IMR-90 (cell line): ENCODE data around the gene DCAF5. TPM values are rescaled to one million over a fixed set of nuclear protein-coding genes. Genes with fewer than 3 reads are reported as not detected.
A peak's percentile ranks its signal among the peaks of the same experiment; 100 is the strongest.
"Not testable (repeated sequence)": the region's sequence is repeated elsewhere in the genome, so short reads cannot be mapped to it uniquely, and the experiment has no call there.

Experiments
- ATAC-seq: fragments of 200-7000 bp; cut with Tn5 transposase; 2 replicates; pipeline ENCODE4 v1.9.1; 2020; ENCODE audit warnings: low read depth, mild to moderate bottlenecking, moderate library complexity
- BruUV-seq: library from RNA; stranded (reverse); fragments of 400-500 nt; replicated peaks from 2 replicates; lab custom pipeline; 2021; lab: Mats Ljungman, UMichigan
- CTCF ChIA-PET: fragments of 300-600 bp; formaldehyde crosslinking; extraction: SDS; loops from one replicate; lab custom pipeline; 2021; ENCODE audit warnings: antibody characterized with exemption; lab: Yijun Ruan, JAX
- POLR2A ChIA-PET: fragments of 300-600 bp; sonication (Branson Sonifier 250); formaldehyde crosslinking; loops from one replicate; lab custom pipeline; 2022; ENCODE audit warnings: antibody characterized with exemption; ENCODE audit not compliant: unreplicated experiment; lab: Charles Lee
- DNase-seq: peaks from one replicate; pipeline ENCODE4 v3.0.0; 2013
- H2AFZ ChIP-seq: replicated peaks from 2 replicates; pipeline ENCODE3; 2013; ENCODE audit warnings: low read length, mild to moderate bottlenecking; ENCODE audit not compliant: poor library complexity
- H2AK5ac ChIP-seq: 2 replicates; pipeline ENCODE4 v1.6.1; 2013; ENCODE audit warnings: low read depth, low read length, inconsistent platforms
- H2AK9ac ChIP-seq: replicated peaks from 2 replicates; pipeline ENCODE3; 2013; ENCODE audit warnings: mild to moderate bottlenecking, low read depth, low read length, moderate library complexity; ENCODE audit not compliant: poor library complexity
- H2BK120ac ChIP-seq: 2 replicates; pipeline ENCODE4 v1.6.1; 2013; ENCODE audit warnings: low read depth, low read length, inconsistent platforms
- H2BK15ac ChIP-seq: 3 replicates; pipeline ENCODE4 v1.6.1; 2013; ENCODE audit warnings: low read depth, low read length, inconsistent platforms
- H2BK20ac ChIP-seq: 2 replicates; pipeline ENCODE4 v1.6.1; 2013; ENCODE audit warnings: low read depth, mild to moderate bottlenecking, inconsistent platforms, low read length, moderate library complexity
- H2BK5ac ChIP-seq: 2 replicates; pipeline ENCODE4 v1.6.1; 2013; ENCODE audit warnings: mild to moderate bottlenecking, low read depth, low read length, inconsistent platforms; ENCODE audit not compliant: poor library complexity, severe bottlenecking
- H3K14ac ChIP-seq: replicated peaks from 2 replicates; pipeline ENCODE4 v1.6.1; 2013; ENCODE audit warnings: low read depth, low read length, inconsistent platforms
- H3K18ac ChIP-seq: 2 replicates; pipeline ENCODE4 v1.6.1; 2013; ENCODE audit warnings: low read depth, low read length, control low read depth
- H3K23ac ChIP-seq: 2 replicates; pipeline ENCODE4 v1.6.1; 2013; ENCODE audit warnings: low read depth, low read length, inconsistent platforms
- H3K27ac ChIP-seq: 2 replicates; pipeline ENCODE4 v1.5.1; 2013; ENCODE audit warnings: mild to moderate bottlenecking, control low read depth, low read length; ENCODE audit not compliant: insufficient read depth
- H3K27me3 ChIP-seq: 2 replicates; pipeline ENCODE4 v1.6.1; 2013; ENCODE audit warnings: low read length; ENCODE audit not compliant: control insufficient read depth, insufficient read depth
- H3K36me3 ChIP-seq: 2 replicates; pipeline ENCODE4 v1.6.1; 2013; ENCODE audit warnings: low read length, mixed read lengths; ENCODE audit not compliant: control insufficient read depth, insufficient read depth
- H3K4ac ChIP-seq: 2 replicates; pipeline ENCODE4 v1.6.1; 2013; ENCODE audit warnings: low read depth, low read length, inconsistent platforms
- H3K4me1 ChIP-seq: 2 replicates; pipeline ENCODE4 v1.6.1; 2013; ENCODE audit warnings: low read length, mixed read lengths; ENCODE audit not compliant: control insufficient read depth, insufficient read depth
- H3K4me2 ChIP-seq: 2 replicates; pipeline ENCODE4 v1.6.1; 2013; ENCODE audit warnings: low read depth, mild to moderate bottlenecking, control low read depth, low read length, moderate library complexity
- H3K4me3 ChIP-seq: 2 replicates; pipeline ENCODE4 v1.5.1; 2013; ENCODE audit warnings: low read depth, mild to moderate bottlenecking, control low read depth, low read length, moderate library complexity; ENCODE audit not compliant: insufficient read depth
- H3K56ac ChIP-seq: 2 replicates; pipeline ENCODE4 v1.6.1; 2013; ENCODE audit warnings: low read length, inconsistent platforms; ENCODE audit not compliant: insufficient read depth; ENCODE audit errors: extremely low read depth
- H3K79me1 ChIP-seq, 2 experiments: 2 replicates each; pipeline ENCODE4 v1.6.1; 2013; ENCODE audit warnings: low read length in 2 of 2, inconsistent platforms in 1 of 2, low read depth in 1 of 2
- H3K9ac ChIP-seq: 2 replicates; pipeline ENCODE4 v1.6.1; 2013; ENCODE audit warnings: low read depth, low read length, control low read depth
- H3K9me1 ChIP-seq: 2 replicates; pipeline ENCODE4 v1.6.1; 2013; ENCODE audit warnings: low read length, inconsistent platforms; ENCODE audit not compliant: insufficient read depth
- H3K9me3 ChIP-seq: 2 replicates; pipeline ENCODE4 v1.6.1; 2013; ENCODE audit warnings: low read length; ENCODE audit not compliant: control insufficient read depth, insufficient read depth
- H4K20me1 ChIP-seq: 2 replicates; pipeline ENCODE4 v1.6.1; 2013; ENCODE audit warnings: low read length, inconsistent platforms; ENCODE audit not compliant: insufficient read depth
- H4K5ac ChIP-seq: 2 replicates; pipeline ENCODE4 v1.6.1; 2013; ENCODE audit warnings: mild to moderate bottlenecking, low read depth, low read length, control low read depth
- H4K8ac ChIP-seq, 2 experiments: 2 replicates each; pipeline ENCODE4 v1.6.1; 2013; ENCODE audit warnings: low read depth in 2 of 2, low read length in 2 of 2, control low read depth in 1 of 2, inconsistent platforms in 1 of 2
- H4K91ac ChIP-seq: 2 replicates; pipeline ENCODE4 v1.6.1; 2013; ENCODE audit warnings: low read depth, low read length, inconsistent platforms; ENCODE audit not compliant: insufficient read depth
- MAZ ChIP-seq: IDR thresholded peaks from 2 replicates; pipeline ENCODE4 v1.6.1; 2012; ENCODE audit warnings: low read depth, mild to moderate bottlenecking, low read length, improper control_type of control experiment, moderate library complexity, borderline replicate concordance
- MXI1 ChIP-seq: IDR thresholded peaks from 2 replicates; pipeline ENCODE4 v1.6.1; 2012; ENCODE audit warnings: low read depth, mild to moderate bottlenecking, low read length, moderate library complexity, borderline replicate concordance
- NFE2L2 ChIP-seq: fragments of 150-350 bp; IDR thresholded peaks from 2 replicates; pipeline ENCODE4 v1.6.1; 2016; ENCODE audit warnings: low read depth, mild to moderate bottlenecking, low read length
- POLR2A ChIP-seq: IDR thresholded peaks from 2 replicates; pipeline ENCODE4 v1.6.1; 2012; ENCODE audit warnings: mild to moderate bottlenecking, low read depth, low read length
- RAD21 ChIP-seq: IDR thresholded peaks from 2 replicates; pipeline ENCODE4 v1.6.1; 2012; ENCODE audit warnings: low read length, improper control_type of control experiment
- RCOR1 ChIP-seq: IDR thresholded peaks from 2 replicates; pipeline ENCODE4 v1.6.1; 2012; ENCODE audit warnings: mild to moderate bottlenecking, low read length, improper control_type of control experiment; ENCODE audit not compliant: insufficient replicate concordance
- USF2 ChIP-seq: fragments of 150-350 bp; IDR thresholded peaks from 2 replicates; pipeline ENCODE4 v1.6.1; 2017; ENCODE audit warnings: mild to moderate bottlenecking, antibody characterized with exemption, low read length, low read depth
- WGBS, 2 experiments: methylation state at CpG; one replicate each; pipeline versions ENCODE4 v1.1.5 to v1.1.7; 2013; ENCODE audit warnings: missing lambda C conversion rate in 2 of 2; ENCODE audit not compliant: insufficient read length in 1 of 2; ENCODE audit errors: extremely low coverage in 2 of 2; 5-methylcytosine and 5-hydroxymethylcytosine counted together
- dilution Hi-C: fragments of 300-500 bp; cut with HindIII; formaldehyde crosslinking; loops from one replicate; pipeline ENCODE4 v1.14.3; 2018; ENCODE audit warnings: low sequenced_read_pairs; ENCODE audit not compliant: unreplicated experiment
- in situ Hi-C: fragments of 300-500 bp; cut with MboI; formaldehyde crosslinking; loops from 3 replicates; pipeline ENCODE4 v1.14.3; 2019; ENCODE audit warnings: low sequenced_read_pairs, inconsistent platforms, mixed read lengths
- intact Hi-C: fragments of 100-400 bp; cut with micrococcal nuclease; formaldehyde crosslinking; loops from 2 replicates; pipeline ENCODE4 v1.10.0; 2022
- polyA plus RNA-seq, 3 experiments: library from polyadenylated mRNA; depleted of rRNA; stranded (reverse); fragments of >200 nt; gene quantifications; 2 replicates each; pipeline ENCODE4 v1.2.3, GENCODE V29; 2012; ENCODE audit warnings: low replicate concordance in 1 of 3
- total RNA-seq: library from RNA; depleted of rRNA; stranded (reverse); fragments of >200 nt; gene quantifications from 2 replicates; pipeline ENCODE4 v1.2.3, GENCODE V29; 2012

The DCAF5 gene
- total and polyA plus RNA-seq, 2 of the 4 experiments (the other 2 are of a cell fraction) = 17.6 to 30.4 TPM

GRCh38 chr14:69183735-69184134 is 30.8 kb upstream of the DCAF5 start:
- Histone ChIP-seq H3K4me3 (no peak overlapping the region), H3K4me2 (no peak overlapping the region), H3K18ac (no peak overlapping the region), H3K56ac (no peak overlapping the region), H4K20me1 (no peaks in the 10 kb centered on the region), H4K91ac (no peak overlapping the region), H2AK5ac (no peak overlapping the region), H3K79me1 (no peaks in the 10 kb centered on the region), H3K27me3 (peaks cover 2% of the 10 kb centered on the region), H2AK9ac (no peak overlapping the region), H4K8ac (no peak overlapping the region), H3K9me1 (no peaks in the 10 kb centered on the region), H2AFZ (no peak overlapping the region), H3K9me3 (no peaks in the 10 kb centered on the region), H3K27ac (no peak overlapping the region), H2BK20ac (no peak overlapping the region), H3K23ac (no peak overlapping the region), H4K5ac (no peak overlapping the region), H3K4ac (no peak overlapping the region), H3K4me1 (no peaks in the 10 kb centered on the region), H2BK5ac (no peak overlapping the region), H2BK120ac (no peak overlapping the region), H3K9ac (no peak overlapping the region), H3K14ac (no peak overlapping the region), H3K36me3 (no peaks in the 10 kb centered on the region), H2BK15ac (no peak overlapping the region)
- in situ Hi-C loops (no loop called here), dilution Hi-C loops (no loop called here), intact Hi-C loops (no loop called here)
- no TSS peak for BruUV-seq
- ATAC-seq = peak; percentile 70; the same call in 1 of the 2 replicates
- POLR2A ChIA-PET = no interaction called here
- CTCF ChIA-PET = no interaction called here
- no CpG with 5 or more reads among the region's 4 CpGs for WGBS, 2 experiments
- TF ChIP-seq POLR2A (no peak), MXI1 (no peak), NFE2L2 (no peak), MAZ (no peak), RCOR1 (no peak), RAD21 (no peak), USF2 (no peak)
- peak; percentile 28 for DNase-seq

GRCh38 chr14:69182580-69182979 is 29.7 kb upstream of the DCAF5 start:
- ATAC-seq, H2BK15ac ChIP-seq, CTCF ChIA-PET, H2AFZ ChIP-seq, dilution Hi-C loops, BruUV-seq, H3K27me3 ChIP-seq, H3K56ac ChIP-seq, H3K4me1 ChIP-seq, H2AK9ac ChIP-seq, intact Hi-C loops, H2BK5ac ChIP-seq, DNase-seq, H3K18ac ChIP-seq, H3K14ac ChIP-seq, H4K91ac ChIP-seq, H2BK20ac ChIP-seq, H3K79me1 ChIP-seq, H3K4ac ChIP-seq, H3K9me3 ChIP-seq, H2AK5ac ChIP-seq, H4K5ac ChIP-seq, H3K4me3 ChIP-seq, H2BK120ac ChIP-seq, H3K9ac ChIP-seq, POLR2A ChIA-PET, H3K9me1 ChIP-seq, H3K36me3 ChIP-seq, H3K27ac ChIP-seq, H3K4me2 ChIP-seq, H4K20me1 ChIP-seq, H3K23ac ChIP-seq, in situ Hi-C loops, H4K8ac ChIP-seq: not testable (repeated sequence)
- no CpG with 5 or more reads among the region's 1 CpG for WGBS, 2 experiments
